HCT116 (cell line): ENCODE results near the gene PLEKHA5. TPM values are rescaled to one million over a fixed set of nuclear protein-coding genes. Genes with fewer than 3 reads are reported as not detected.
A peak's percentile ranks its signal among the peaks of the same experiment; 100 is the strongest.

Source experiments
- ATAC-seq: fragments of 200-7000 bp; cut with Tn5 transposase; 2 replicates; pipeline ENCODE4 v1.9.1; 2020; ENCODE audit warnings: mild to moderate bottlenecking, moderate library complexity
- BruUV-seq: library from RNA; stranded (reverse); fragments of 400-500 nt; replicated peaks from 2 replicates; lab custom pipeline; 2021; lab: Mats Ljungman, UMichigan
- CTCF ChIA-PET: fragments of 300-600 bp; sonication (Branson Sonifier 250); formaldehyde crosslinking; loops from one replicate; lab custom pipeline; 2021; ENCODE audit warnings: antibody characterized with exemption; lab: Charles Lee
- POLR2A ChIA-PET: fragments of 300-600, 350-600 bp; sonication (Branson Sonifier 250); formaldehyde crosslinking; loops from one replicate; lab custom pipeline; 2021; ENCODE audit warnings: antibody characterized with exemption; lab: Charles Lee
- RAD21 ChIA-PET, 2 experiments: fragments of 300-600 bp; sonication (Branson Sonifier 250); formaldehyde crosslinking; loops; one replicate each; lab custom pipeline; 2023; ENCODE audit warnings: low total read pairs in 2 of 2; ENCODE audit not compliant: uncharacterized antibody in 2 of 2, unreplicated experiment in 2 of 2, low non-redundant PET in 1 of 2; lab: Charles Lee
- DNase-seq: peaks from one replicate; pipeline ENCODE4 v3.0.0-alpha.2; 2010; ENCODE audit warnings: low read depth, low spot score
- H2AFZ ChIP-seq: fragments of 200-600 bp; shearing (Covaris generic), sonication (generic); 2 replicates; pipeline ENCODE4 v1.6.1; 2017; ENCODE audit warnings: low read depth, mixed run types, mixed read lengths, antibody characterized with exemption, low read length; ENCODE audit not compliant: poor library complexity, severe bottlenecking
- H3K27ac ChIP-seq: 2 replicates; pipeline ENCODE4 v1.5.1; 2012; ENCODE audit warnings: low read depth, low read length
- H3K27me3 ChIP-seq: fragments of 200-600 bp; sonication (generic); 2 replicates; pipeline ENCODE4 v1.6.1; 2016; ENCODE audit warnings: mixed run types, low read length, mixed read lengths; ENCODE audit not compliant: insufficient read depth
- H3K36me3 ChIP-seq, 2 experiments: fragments of 200-500 bp in 1 of 2; fragments of 200-600 bp in 1 of 2; sonication (Bioruptor generic) in 1 of 2; sonication (generic) in 1 of 2; 2 replicates each; pipeline versions ENCODE4 v1.5.1 to v1.6.1; 2014 to 2016; ENCODE audit warnings: low read length in 2 of 2, inconsistent platforms in 1 of 2, mixed read lengths in 1 of 2, mixed run types in 1 of 2; ENCODE audit not compliant: insufficient read depth in 2 of 2, control insufficient read depth in 1 of 2
- H3K4me1 ChIP-seq, 2 experiments: fragments of 200-600 bp in 1 of 2; sonication (generic) in 1 of 2; 2 replicates each; pipeline versions ENCODE4 v1.5.1 to v1.6.1; 2012 to 2017; ENCODE audit warnings: low read length in 2 of 2, inconsistent platforms in 1 of 2, mild to moderate bottlenecking in 1 of 2, mixed read lengths in 1 of 2, mixed run types in 1 of 2, moderate library complexity in 1 of 2; ENCODE audit not compliant: insufficient read depth in 2 of 2, control insufficient read depth in 1 of 2
- H3K4me2 ChIP-seq: fragments of 200-600 bp; sonication (generic); 2 replicates; pipeline ENCODE4 v1.6.1; 2017; ENCODE audit warnings: mixed run types, low read length, mixed read lengths
- H3K4me3 ChIP-seq, 2 experiments: fragments of 200-600 bp in 1 of 2; sonication (generic) in 1 of 2; replicated peaks in 1 of 2; 2 replicates each; pipeline ENCODE4 v1.5.1; 2011 to 2016; ENCODE audit warnings: low read length in 2 of 2, control low read depth in 1 of 2, low read depth in 1 of 2, mild to moderate bottlenecking in 1 of 2, mixed read lengths in 1 of 2, mixed run types in 1 of 2
- H3K79me2 ChIP-seq: fragments of 200-600 bp; sonication (generic); 2 replicates; pipeline ENCODE4 v1.6.1; 2017; ENCODE audit warnings: mild to moderate bottlenecking, mixed run types, low read length, moderate library complexity, mixed read lengths; ENCODE audit not compliant: insufficient read depth
- H3K9ac ChIP-seq: fragments of 200-600 bp; sonication (generic); 2 replicates; pipeline ENCODE4 v1.6.1; 2016; ENCODE audit warnings: low read length, mixed read lengths
- H3K9me2 ChIP-seq: fragments of 200-600 bp; sonication (generic), shearing (Covaris generic); 2 replicates; pipeline ENCODE4 v1.6.1; 2017; ENCODE audit warnings: mixed run types, mild to moderate bottlenecking, moderate library complexity; ENCODE audit not compliant: insufficient read depth
- H3K9me3 ChIP-seq, 2 experiments: fragments of 200-500 bp in 1 of 2; fragments of 200-600 bp in 1 of 2; sonication (Bioruptor generic) in 1 of 2; sonication (generic) in 1 of 2; 2 replicates each; pipeline ENCODE4 v1.6.1; 2014 to 2017; ENCODE audit warnings: low read length in 2 of 2, mixed read lengths in 2 of 2, inconsistent platforms in 1 of 2, low read depth in 1 of 2, mild to moderate bottlenecking in 1 of 2, mixed run types in 1 of 2, moderate library complexity in 1 of 2; ENCODE audit not compliant: control insufficient read depth in 1 of 2, insufficient read depth in 1 of 2
- H4K20me1 ChIP-seq: fragments of 200-600 bp; sonication (generic), shearing (Covaris generic); 2 replicates; pipeline ENCODE4 v1.6.1; 2017; ENCODE audit warnings: mixed run types, mild to moderate bottlenecking, moderate library complexity; ENCODE audit not compliant: insufficient read depth
- CBX3 ChIP-seq: IDR thresholded peaks from 2 replicates; pipeline ENCODE4 v1.6.1; 2012; ENCODE audit warnings: low read depth
- EGR1 ChIP-seq: IDR thresholded peaks from 2 replicates; pipeline ENCODE4 v1.6.1; 2012; ENCODE audit warnings: low read depth
- ELF1 ChIP-seq: IDR thresholded peaks from 2 replicates; pipeline ENCODE4 v1.6.1; 2012; ENCODE audit warnings: low read depth, borderline replicate concordance
- EZH2phosphoT487 ChIP-seq: fragments of 200-600 bp; IDR thresholded peaks from 2 replicates; pipeline ENCODE4 v1.6.1; 2018; ENCODE audit warnings: antibody characterized with exemption, borderline replicate concordance
- POLR2A ChIP-seq: IDR thresholded peaks from 2 replicates; pipeline ENCODE4 v1.7.0; 2011; ENCODE audit warnings: borderline replicate concordance; ENCODE audit not compliant: insufficient read depth, insufficient read length; ENCODE audit errors: extremely low read depth
- RAD21 ChIP-seq: IDR thresholded peaks from 2 replicates; pipeline ENCODE4 v1.6.1; 2012; ENCODE audit warnings: low read depth, mild to moderate bottlenecking
- SP1 ChIP-seq: IDR thresholded peaks from 2 replicates; pipeline ENCODE4 v1.6.1; 2012; ENCODE audit warnings: low read depth
- SRF ChIP-seq: IDR thresholded peaks from 2 replicates; pipeline ENCODE4 v1.6.1; 2012; ENCODE audit warnings: low read depth
- ZFX ChIP-seq: fragments of 450-650 bp; IDR thresholded peaks from 2 replicates; pipeline ENCODE4 v1.6.1; 2017
- intact Hi-C: fragments of 100-400 bp; cut with micrococcal nuclease; formaldehyde crosslinking; loops from 2 replicates; pipeline ENCODE4 v1.10.0; 2022
- total RNA-seq: library from RNA; stranded (reverse); gene quantifications from one replicate; pipeline ENCODE4 v1.2.1, GENCODE V29; 2021; ENCODE audit not compliant: unreplicated experiment
- TF ChIP-seq, protein P1 (sequence below): IDR thresholded peaks from 2 replicates; pipeline ENCODE4 v1.6.1; 2012
- TF ChIP-seq, protein P2 (sequence below), 3 experiments: fragments of 200-600 bp in 1 of 3; sonication (generic) in 1 of 3; IDR thresholded peaks in 2 of 3; conservative IDR thresholded peaks in 1 of 3; 2 replicates each; pipeline ENCODE4 v1.5.1; 2012 to 2017; ENCODE audit warnings: low read depth in 2 of 3, low read length in 2 of 3, antibody characterized with exemption in 1 of 3, borderline replicate concordance in 1 of 3, control low read depth in 1 of 3, mild to moderate bottlenecking in 1 of 3, mixed read lengths in 1 of 3, mixed run types in 1 of 3, moderate library complexity in 1 of 3; ENCODE audit not compliant: insufficient read depth in 1 of 3
- TF ChIP-seq, protein P3 (sequence below): IDR thresholded peaks from 2 replicates; pipeline ENCODE4 v1.6.1; 2011; ENCODE audit warnings: mild to moderate bottlenecking, low read length, moderate library complexity; ENCODE audit not compliant: insufficient replicate concordance; ENCODE audit errors: extremely low read depth
- TF ChIP-seq, protein P4 (sequence below): IDR thresholded peaks from 2 replicates; pipeline ENCODE4 v1.6.1; 2012

Gene PLEKHA5
- total RNA-seq, 1 experiment from 2014 or later, result 18.9 TPM

DNA sequence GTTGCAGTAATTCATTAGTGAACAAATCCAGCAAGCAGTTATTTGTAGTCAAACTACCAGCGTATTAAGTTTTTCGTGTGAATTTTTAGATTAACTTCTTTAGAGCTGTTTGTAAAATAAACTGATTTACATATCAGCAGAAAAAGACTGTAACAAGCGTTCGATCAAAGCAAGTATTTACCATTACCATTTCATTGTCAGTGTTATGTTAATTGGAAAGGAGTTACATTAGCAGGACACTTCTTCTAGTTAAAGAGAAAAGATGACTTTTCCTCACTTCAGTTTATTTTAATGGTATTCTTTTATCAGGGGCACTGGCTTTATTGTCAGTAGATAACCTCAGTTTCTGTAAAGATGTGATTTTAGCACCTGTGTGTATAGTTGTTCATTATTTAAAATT lies 158.6 kb downstream of the PLEKHA5 start:
- Histone ChIP-seq H3K4me1 (no peaks in the 10 kb centered on the region), H3K4me3 (no peak overlapping the region), H2AFZ (no peak overlapping the region), H3K79me2 (no peaks in the 10 kb centered on the region), H3K9ac (no peak overlapping the region), H3K9me3 (no peaks in the 10 kb centered on the region), H3K36me3 (peaks cover 0 to 5% of the 10 kb centered on the region in 2 experiments; a peak in 1 of 4 replicates), H4K20me1 (no peaks in the 10 kb centered on the region), H3K27ac (no peak overlapping the region), H3K9me2 (no peaks in the 10 kb centered on the region), H3K27me3 (no peaks in the 10 kb centered on the region), H3K4me2 (no peak overlapping the region)
- intact Hi-C loops, result loop anchor here (5.0 kb wide), 1 partner anchor 856 kb away; no protein-coding TSS in a partner anchor
- no TSS peak for BruUV-seq
- TF ChIP-seq POLR2A, result no peak
- no peak for TF ChIP-seq SRF
- TF ChIP-seq CBX3, result no peak
- TF ChIP-seq SP1, result no peak
- no peak for TF ChIP-seq EGR1
- TF ChIP-seq RAD21, result no peak
- no peak for TF ChIP-seq ELF1
- TF ChIP-seq, protein P1, sequence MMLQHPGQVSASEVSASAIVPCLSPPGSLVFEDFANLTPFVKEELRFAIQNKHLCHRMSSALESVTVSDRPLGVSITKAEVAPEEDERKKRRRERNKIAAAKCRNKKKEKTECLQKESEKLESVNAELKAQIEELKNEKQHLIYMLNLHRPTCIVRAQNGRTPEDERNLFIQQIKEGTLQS, result no peak
- DNase-seq, result no peak
- ATAC-seq, result no peak
- RAD21 ChIA-PET, result no interaction called here
- CTCF ChIA-PET, result no interaction called here
- POLR2A ChIA-PET, result no interaction called here

- DNase-seq (peak; percentile 22), ATAC-seq (peak; percentile 59; the same call in 1 of the 2 replicates)
- Histone ChIP-seq H3K9ac (no peak overlapping the region), H2AFZ (no peak overlapping the region), H3K9me3 (no peaks in the 10 kb centered on the region), H3K9me2 (no peaks in the 10 kb centered on the region; the same call in 1 of the 2 replicates), H3K4me2 (no peak overlapping the region), H3K27me3 (no peaks in the 10 kb centered on the region), H4K20me1 (no peaks in the 10 kb centered on the region), H3K79me2 (no peaks in the 10 kb centered on the region), H3K36me3 (peaks cover 0 to 5% of the 10 kb centered on the region in 2 experiments; a peak in 1 of 4 replicates), H3K27ac (no peak overlapping the region), H3K4me3 (no peak overlapping the region), H3K4me1 (no peaks in the 10 kb centered on the region)
- ChIA-PET RAD21 (no interaction called here), POLR2A (no interaction called here), CTCF (no interaction called here)
- no TSS peak for BruUV-seq
- intact Hi-C loops, result loop anchor here (5.0 kb wide), 1 partner anchor 856 kb away; no protein-coding TSS in a partner anchor
- TF ChIP-seq ELF1 (no peak), RAD21 (peak; percentile 52), ZFX (no peak), EZH2phosphoT487 (no peak)
- TF ChIP-seq, protein P2, sequence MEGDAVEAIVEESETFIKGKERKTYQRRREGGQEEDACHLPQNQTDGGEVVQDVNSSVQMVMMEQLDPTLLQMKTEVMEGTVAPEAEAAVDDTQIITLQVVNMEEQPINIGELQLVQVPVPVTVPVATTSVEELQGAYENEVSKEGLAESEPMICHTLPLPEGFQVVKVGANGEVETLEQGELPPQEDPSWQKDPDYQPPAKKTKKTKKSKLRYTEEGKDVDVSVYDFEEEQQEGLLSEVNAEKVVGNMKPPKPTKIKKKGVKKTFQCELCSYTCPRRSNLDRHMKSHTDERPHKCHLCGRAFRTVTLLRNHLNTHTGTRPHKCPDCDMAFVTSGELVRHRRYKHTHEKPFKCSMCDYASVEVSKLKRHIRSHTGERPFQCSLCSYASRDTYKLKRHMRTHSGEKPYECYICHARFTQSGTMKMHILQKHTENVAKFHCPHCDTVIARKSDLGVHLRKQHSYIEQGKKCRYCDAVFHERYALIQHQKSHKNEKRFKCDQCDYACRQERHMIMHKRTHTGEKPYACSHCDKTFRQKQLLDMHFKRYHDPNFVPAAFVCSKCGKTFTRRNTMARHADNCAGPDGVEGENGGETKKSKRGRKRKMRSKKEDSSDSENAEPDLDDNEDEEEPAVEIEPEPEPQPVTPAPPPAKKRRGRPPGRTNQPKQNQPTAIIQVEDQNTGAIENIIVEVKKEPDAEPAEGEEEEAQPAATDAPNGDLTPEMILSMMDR (IDR thresholded peaks at IDR 0.05 in 2 of 3, conservative IDR thresholded peaks at IDR 0.05 in 1 of 3; ENCODE audit: borderline replicate concordance in 1 of 3, insufficient read depth in 1 of 3, low read depth in 2 of 3, low read length in 2 of 3), result peak; percentile 42 to 75 (median 56); a peak in 5 of 6 replicates
- TF ChIP-seq, protein P3, sequence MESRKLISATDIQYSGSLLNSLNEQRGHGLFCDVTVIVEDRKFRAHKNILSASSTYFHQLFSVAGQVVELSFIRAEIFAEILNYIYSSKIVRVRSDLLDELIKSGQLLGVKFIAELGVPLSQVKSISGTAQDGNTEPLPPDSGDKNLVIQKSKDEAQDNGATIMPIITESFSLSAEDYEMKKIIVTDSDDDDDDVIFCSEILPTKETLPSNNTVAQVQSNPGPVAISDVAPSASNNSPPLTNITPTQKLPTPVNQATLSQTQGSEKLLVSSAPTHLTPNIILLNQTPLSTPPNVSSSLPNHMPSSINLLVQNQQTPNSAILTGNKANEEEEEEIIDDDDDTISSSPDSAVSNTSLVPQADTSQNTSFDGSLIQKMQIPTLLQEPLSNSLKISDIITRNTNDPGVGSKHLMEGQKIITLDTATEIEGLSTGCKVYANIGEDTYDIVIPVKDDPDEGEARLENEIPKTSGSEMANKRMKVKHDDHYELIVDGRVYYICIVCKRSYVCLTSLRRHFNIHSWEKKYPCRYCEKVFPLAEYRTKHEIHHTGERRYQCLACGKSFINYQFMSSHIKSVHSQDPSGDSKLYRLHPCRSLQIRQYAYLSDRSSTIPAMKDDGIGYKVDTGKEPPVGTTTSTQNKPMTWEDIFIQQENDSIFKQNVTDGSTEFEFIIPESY, result no peak
- TF ChIP-seq, protein P4, sequence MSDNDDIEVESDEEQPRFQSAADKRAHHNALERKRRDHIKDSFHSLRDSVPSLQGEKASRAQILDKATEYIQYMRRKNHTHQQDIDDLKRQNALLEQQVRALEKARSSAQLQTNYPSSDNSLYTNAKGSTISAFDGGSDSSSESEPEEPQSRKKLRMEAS, result no peak
Measured at GRCh38 chr12:19288603-19289244, 159.2 kb downstream of the PLEKHA5 start.
